ENCODE data around the gene WFDC9.
"Not testable (repeated sequence)": the region's sequence is repeated elsewhere in the genome, so short reads cannot be mapped to it uniquely, and the experiment has no call there.

WFDC9 gene

DNA sequence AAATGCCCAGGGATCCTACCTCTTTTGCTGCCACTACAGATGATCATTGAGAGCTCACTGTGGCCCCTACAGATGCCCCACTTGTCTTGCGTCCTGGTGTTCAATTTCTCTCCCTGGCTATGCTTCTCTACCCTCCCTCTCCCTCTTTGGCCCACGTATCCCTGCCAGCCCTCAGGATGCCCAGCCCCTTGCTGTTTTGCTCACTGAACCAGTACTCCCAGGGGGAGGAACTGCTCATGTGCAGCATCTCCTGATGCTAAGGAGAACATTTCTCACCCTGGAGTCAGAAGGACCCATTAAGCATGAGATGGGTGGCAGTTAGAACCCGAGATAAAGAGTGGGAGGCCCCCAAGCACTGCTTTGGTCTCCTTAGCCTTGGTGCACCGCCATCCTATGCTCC, at the start of gene WFDC9:
TSS of gene WFDC9 (minus strand) at position 101 of the 400 bp plus-strand sequence. CDS start 21,103 bp downstream, outside the sequence.
- no peak for DNase-seq (ENCODE audit: low spot score)

DNA sequence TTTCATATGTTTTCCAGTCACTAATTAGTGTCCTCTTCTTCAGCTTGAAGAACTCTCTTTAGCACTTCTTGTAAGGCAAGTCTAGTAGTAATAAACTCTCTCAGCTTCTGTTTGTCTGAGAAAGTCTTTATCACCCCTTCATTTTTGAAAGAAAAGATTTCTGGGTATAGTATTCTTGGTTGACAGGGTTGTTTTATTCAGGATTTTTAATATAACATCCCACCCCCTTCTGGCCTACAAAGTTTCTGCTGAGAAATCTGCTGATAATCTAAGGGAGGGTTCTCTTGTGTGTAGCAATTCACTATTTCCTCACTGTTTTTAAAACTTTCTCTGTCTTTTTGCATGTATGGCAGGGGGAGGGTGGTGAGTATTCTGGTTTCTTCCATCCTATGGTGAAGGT, 48.6 kb upstream of the WFDC9 start:
- DNase-seq (ENCODE audit: low spot score) = no peak

DNA sequence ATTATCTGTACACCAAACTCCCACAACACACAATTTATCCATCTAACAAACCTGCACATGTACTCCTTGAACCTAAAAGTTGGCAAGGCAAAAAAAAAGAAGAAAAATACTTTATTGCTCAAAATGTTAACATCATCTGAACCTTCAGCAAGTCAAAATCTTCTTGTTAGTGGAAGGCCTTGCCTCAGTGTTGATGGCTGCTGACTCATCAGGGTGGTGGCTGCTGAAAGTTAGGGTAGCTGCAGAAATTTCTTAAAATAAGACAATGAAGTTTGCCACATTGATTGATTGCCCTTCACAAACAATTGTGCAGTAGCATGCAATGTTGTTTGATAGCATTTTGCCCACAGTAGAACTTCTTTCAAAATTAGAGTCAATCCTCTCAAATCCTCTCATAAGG, 41.7 kb upstream of the WFDC9 start:
- DNase-seq (ENCODE audit: low spot score) = no peak

DNA sequence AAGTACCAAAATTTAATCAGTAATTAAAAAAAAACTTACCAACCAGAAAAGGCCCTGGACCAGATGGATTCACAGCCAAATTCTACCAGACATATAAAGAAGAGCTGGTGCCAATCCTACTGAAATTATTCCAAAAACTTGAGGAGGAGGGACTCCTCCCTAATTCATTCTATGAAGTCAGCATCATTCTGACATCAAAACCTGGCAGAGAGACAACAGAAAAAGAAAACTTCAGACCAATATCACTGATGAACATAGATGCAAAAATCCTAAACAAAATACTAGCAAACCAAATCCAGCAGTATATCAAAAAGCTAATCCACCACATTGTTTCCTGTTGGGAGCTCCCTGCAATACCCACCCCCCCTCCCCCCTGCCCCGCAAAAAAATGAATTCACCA, 39.1 kb upstream of the WFDC9 start, which contains the start of gene WFDC11:
TSS of gene WFDC11 (minus strand) at position 101 of the 400 bp plus-strand sequence. CDS start 19,639 bp downstream, outside the sequence.
- no peak for DNase-seq (ENCODE audit: low spot score)

DNA sequence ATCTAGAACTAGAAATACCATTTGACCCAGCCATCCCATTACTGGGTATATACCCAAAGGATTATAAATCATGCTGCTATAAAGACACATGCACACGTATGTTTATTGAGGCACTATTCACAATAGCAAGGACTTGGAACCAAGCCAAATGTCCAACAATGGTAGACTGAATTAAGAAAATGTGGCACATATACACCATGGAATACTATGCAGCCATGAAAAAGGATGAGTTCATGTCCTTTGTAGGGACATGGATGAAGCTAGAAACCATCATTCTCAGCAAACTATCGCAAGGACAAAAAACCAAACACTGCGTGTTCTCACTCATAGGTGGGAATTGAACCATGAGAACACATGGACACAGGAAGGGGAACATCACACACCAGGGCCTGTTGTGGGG, 26.0 kb upstream of the WFDC9 start:
- not testable (repeated sequence) for DNase-seq (ENCODE audit: low spot score)

DNA sequence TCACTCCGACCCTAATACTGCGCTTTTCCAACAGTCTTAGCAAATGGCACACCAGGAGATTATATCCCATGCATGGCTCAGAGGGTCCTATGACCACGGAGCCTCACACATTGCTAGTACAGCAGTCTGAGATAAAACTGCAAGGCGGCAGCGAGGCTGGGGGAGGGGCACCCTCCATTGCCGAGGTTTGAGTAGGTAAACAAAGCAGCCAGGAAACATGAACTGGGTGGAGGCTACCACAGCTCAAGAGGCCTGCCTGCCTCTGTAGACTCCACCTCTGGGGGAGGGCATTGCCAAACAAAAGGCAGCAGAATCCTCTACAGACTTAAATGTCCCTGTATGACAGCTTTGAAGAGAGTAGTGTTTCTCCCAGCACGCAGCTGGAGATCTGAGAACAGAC, 20.6 kb upstream of the WFDC9 start:
- not testable (repeated sequence) for DNase-seq (ENCODE audit: low spot score)

DNA sequence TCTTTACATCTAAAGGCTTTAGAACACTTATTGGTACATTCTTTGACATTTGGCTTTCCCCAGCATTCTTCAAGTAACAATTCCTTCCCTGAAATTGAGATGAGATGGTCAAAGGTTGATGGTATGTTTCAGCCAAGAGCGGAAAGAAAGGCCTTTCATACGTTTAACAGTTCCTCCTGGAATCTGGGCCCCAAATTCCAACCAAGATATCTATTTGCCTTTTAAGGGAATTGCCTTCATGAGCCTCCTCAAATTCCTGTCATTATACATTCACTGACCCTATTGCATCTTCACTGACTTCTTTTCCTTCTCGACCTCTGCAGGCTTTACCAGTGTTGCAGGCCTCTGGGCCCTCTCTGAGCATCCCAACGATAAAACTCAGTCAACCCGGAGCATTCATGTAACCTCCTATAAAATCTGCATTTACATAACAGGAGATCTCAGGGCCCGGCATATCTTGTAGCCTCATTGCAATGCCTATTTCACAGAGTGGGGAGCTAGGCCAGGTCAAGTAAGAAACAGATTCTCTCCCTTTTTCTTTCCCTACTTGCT, 18.3 kb upstream of the WFDC9 start:
- DNase-seq (ENCODE audit: low spot score) = no peak

DNA sequence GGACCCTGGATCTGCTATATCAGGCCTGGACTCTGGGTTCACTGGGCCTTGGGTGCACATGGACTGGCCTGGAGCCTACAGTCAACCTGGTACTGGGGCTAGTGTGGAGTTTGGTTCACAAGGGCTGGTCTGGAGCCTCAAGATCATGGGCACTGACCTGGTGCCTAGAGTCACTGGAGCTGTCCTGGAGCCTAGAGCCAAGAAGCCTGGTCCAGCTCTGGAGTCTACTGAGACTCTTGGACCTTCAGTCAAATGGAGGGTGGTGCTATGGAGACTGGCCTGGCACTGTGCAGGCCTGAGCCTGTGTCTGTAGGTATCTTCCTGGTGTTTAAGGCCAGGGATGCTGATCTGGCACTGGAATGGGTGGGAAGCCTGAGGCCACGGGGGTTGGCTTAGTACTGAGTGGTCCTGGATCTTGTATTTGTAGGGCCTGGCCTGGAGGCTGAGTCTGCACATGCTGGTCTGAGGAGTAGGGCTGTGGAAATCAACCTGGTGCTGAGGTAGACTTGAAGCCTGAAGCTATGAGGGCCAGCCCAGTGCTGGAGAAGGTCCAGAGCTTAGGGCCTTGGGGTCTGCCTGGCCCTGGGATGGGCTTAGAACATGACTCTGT, 16.5 kb upstream of the WFDC9 start:
- no peak for DNase-seq (ENCODE audit: low spot score)

DNA sequence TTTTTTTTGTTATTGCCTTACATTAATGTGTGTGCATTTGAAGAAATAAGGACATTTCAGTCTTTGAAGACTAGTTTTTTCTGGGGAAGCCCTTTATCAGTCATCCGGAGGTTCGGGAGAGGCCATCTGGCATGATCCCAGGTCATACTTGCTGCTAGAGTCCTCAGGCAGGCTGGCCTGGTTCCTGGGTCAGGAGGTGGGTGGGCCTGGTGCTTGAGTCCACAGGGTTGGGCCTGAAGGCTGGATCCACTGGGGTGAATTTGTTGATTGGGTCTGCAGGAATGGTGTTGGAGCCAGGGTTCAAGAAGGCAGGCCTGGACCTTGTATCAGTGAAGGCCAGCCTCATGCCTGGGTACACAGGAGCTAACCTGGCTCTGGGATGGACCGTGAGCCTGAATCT, 15.8 kb upstream of the WFDC9 start:
- no peak for DNase-seq (ENCODE audit: low spot score)

DNA sequence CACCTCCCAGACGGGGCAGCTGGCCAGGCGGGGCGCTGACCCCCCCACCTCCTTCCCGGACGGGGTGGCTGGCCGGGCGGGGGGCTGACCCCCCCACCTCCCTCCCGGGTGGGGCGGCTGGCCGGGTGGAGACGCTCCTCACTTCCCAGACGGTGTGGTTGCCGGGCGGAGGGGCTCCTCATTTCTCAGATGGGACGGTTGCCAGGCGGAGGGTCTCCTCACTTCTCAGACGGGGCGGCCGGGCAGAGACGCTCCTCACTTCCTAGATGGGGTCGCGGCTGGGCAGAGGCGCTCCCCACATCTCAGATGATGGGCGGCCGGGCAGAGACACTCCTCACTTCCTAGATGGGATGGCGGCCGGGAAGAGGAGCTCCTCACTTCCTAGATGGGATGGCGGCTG, 14.8 kb upstream of the WFDC9 start:
- not testable (repeated sequence) for DNase-seq (ENCODE audit: low spot score)

DNA sequence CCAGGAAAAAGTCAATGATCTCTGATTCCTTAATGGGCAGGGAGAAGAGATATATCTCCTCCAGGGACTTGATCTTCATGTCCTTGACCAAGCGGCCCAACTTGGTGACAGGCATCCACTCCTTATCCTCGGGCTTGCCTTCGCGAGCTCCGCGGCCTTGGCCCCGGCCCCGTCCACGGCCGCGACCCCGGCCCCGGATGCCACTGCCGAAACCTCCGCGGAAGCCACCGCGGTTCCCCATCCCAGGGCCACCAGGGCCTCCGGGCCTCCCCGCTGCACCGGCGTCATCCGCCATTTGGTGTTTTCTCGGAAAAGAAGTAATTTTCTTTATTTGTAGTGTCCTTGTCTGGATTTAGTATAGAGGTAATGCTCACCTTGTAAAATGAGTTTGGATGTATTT, 10.0 kb upstream of the WFDC9 start:
- not testable (repeated sequence) for DNase-seq (ENCODE audit: low spot score)

DNA sequence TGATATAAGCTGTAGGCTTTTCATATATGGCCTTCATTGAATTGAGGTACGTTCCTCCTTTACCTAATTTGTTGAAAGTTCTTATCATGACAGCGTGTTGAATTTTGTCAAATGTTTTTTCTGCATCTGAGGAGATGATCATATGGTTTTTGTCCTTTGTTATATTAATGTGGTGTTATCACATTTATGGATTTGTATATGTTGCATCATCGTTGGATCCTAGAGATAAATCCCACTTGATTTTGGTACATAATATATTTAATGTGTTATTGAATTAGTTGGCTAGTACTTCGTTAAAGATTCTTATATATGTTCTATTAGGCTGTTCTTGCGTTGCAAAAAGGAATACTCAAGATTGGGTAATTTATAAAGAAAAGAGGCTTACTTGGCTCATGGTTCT, 8.6 kb upstream of the WFDC9 start:
- DNase-seq (ENCODE audit: low spot score) = no peak

DNA sequence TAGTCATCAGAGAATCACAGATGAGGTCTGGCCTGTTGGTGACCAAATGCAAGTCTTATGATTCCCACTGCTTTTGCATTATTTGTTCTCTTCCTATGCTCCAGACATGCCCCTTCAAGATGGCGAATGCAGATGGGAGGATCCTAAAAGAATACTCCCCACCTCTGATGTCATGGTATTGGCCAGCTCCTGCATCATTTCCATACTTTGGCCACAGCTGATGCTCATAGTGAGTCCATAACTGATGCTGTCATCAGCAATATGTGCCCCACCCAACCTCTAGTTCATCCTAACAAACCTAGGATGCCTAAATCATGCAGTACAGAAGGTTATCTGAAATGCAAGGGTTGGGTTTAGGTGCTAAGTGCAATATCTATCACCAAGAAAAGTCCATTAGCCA, 5.4 kb upstream of the WFDC9 start:
- DNase-seq (ENCODE audit: low spot score) = no peak

DNA sequence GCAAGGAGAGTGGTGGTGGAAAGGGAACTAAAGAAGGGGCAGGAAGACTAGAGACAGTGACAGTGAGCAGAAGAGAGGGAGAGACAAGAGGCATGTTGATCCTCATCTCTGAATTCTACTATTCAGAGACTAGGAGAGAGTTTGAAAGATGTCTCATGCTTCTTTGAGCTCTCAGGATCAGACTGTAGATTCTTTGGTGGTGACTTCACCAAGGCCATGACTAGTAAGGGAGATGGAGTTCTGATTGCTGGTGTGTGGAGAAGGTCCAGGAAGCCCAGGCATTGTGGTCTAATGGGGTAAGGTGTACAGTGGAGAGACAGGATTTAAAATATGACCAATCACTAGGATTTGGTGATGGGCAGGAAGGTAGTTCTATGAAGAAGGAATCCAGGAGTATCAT, 713 bp downstream of the WFDC9 start:
- DNase-seq (ENCODE audit: low spot score) = no peak

DNA sequence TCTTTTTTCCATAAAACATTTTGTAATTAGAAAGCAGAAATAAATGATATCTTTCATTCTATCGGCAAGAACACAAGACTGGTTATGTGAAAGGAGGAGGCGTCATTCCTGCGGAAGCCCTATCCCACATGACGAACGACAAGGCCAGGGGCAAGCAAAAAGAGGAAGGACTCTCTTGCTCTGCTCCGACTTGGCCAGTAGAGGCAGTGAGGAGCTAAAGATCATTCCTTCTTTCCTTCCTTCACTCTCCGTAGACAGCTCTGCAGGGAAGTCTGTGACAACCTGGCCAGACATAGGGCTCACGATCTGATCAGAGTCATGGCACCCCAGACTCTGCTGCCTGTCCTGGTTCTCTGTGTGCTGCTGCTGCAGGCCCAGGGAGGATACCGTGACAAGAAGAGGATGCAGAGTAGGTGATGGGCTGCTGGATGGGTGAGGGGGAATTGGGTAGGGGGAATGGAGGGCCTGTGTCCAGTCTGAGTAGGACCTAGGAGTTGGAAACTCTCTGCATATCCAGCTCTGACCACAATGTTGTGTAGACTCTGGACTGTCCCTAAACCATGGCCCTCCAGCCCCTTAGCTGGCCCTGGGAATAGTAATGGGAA, 1.5 kb downstream of the WFDC9 start, which contains the start of gene WFDC10A:
TSS of gene WFDC10A (plus strand) at position 244 of the 605 bp plus-strand sequence. CDS start at position 319, 75 bp downstream.
- DNase-seq (ENCODE audit: low spot score) = no peak

DNA sequence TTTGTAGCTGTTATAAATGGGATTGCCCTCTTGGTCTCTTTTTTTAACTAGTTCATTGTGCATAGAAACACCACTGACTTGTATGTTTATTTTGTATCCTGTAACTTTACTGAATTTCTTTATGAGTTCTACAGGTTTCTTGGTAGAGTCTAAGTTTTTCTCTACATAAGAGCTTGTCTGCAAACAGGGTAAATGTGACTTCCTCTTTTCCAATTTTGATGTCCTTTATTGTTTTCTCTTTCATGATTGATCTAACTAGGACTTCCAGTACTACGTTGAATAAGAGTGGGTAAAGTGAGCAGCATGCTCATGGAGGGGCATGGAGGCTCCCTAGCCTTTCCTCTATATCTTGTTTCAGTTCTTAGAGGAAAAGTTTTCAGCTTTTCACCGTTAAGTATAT, 4.5 kb downstream of the WFDC9 start:
- DNase-seq (ENCODE audit: low spot score) = no peak

DNA sequence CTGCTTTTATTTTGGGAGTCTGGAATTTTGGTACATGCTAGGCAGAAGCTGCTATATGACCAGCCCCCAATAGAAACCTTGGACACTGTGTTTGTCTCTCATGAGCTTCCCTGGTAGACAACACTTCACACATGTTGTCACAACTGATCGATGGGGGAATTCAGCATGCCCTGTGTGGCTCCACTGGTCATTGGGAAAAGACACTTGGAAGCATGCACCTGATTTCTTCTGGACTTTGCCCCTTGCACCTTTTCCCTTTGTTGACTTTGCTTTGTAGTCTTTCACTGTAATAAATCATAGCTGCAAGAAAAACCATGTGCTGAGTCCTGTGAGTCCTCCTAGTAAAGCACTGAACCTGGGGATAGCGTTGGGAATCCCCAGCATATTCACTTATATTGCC, 9.5 kb downstream of the WFDC9 start:
- DNase-seq (ENCODE audit: low spot score) = no peak

DNA sequence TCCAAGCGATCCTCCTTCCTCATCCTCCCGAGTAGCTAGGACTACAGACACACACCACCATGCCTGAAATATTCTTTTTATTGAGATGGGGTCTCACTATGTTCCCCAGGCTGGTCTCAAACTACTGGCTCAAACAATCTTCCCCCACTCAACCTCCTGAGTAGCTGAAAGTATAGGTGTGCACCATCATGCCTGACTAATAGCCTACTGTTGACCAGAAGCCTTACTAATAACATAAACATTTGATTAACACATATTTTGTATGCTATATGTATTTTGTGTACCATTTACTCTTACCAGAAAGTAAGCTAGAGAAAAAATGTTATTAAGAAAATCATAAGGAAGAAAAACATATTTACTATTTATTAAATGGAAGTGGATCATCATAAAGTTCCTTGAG, 13.5 kb downstream of the WFDC9 start:
- no peak for DNase-seq (ENCODE audit: low spot score)

DNA sequence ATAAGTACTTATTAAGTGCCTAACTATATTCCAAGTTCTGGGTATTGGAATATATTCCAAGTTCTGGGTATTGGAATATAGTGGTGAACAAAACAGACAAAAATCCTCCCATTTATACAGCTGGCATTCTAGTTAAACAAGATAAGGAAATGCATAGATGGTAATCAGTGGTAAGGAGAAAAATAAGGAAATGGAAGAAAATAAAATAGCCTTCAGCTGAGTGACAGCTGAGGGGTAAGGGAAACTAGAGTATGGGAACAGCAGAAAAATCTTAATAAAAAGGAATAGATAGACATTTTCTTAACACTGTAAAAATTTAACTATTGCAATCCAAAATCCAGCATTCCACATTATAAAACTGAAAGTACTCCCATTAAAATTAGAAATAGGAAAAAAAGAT, 18.8 kb downstream of the WFDC9 start:
- no peak for DNase-seq (ENCODE audit: low spot score)

DNA sequence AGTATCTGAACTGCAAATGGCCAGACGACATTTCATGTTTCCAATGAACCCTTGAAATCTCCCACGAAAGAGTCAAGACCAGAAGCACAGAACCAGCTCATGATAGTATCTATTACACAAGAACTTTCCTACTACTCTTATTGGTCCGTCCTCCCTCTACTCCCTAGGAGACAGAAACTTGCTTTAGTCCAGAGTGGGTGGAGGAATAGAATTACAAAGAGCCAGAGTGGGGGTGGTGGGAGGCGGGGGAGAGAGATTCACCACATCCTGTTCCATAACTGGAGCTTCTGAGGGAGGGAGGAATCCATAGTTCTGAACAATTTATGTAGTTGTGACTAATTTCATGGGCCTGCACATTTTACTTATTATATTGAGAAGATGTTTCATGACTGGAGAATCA, 20.0 kb downstream of the WFDC9 start:
- no peak for DNase-seq (ENCODE audit: low spot score)

DNA sequence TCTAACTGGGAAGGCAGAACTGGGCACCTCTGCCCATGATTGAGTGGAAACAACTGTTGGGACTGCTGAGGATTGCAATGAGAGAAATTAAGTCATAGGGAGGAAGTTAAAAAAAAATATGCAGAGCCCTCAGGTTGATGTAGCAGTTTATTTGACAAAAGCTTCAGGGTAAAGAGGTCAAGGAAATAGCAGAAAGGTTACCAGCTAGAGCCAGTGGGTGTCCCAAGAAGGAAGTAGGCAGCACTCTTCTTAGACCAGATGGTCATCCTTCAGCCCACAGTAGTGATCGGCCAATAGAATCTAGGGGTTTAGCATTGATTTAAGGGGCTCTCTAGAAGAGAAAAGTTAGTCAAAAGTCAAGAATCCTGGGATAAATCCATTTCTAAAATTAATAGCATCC, 23.3 kb downstream of the WFDC9 start:
- no peak for DNase-seq (ENCODE audit: low spot score)

DNA sequence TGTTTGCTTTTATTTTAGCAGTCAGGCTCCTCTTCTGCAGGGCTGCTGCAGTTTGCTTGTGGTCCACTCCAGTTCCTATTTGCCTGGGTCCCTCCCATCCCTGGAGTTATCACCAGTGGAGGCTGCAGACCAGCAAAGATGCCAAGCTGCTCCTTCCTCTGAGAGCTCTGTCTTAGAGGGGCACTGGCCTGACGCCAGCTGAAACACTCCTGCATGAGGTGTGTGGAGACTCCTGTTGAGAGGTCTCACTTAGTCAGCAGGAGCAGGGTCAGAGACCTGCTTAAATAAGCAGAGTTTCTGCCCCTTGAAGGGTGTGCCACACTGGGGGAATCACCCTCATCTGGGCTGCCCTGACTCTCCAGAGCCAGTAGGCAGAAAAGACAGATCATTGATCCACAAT, 35.8 kb downstream of the WFDC9 start:
- DNase-seq (ENCODE audit: low spot score) = no peak

DNA sequence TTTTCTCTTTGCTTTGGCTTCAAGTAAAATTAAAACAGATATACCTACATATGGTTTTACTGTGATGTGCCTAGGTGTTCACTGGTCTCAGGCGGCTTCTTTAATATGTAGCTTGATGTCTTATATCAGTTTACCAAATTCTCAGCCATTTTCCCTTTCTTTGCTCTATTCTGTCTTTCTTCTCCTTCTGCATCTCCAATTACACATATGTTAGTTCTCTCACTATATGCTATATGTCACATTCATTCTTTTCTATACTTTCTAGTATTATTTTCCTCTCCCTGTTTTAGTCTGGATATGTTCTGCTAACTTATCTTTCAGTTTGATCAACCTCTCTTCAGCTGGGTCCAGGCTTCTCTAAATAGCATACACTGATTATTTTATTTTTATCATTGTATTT, 37.6 kb downstream of the WFDC9 start:
- no peak for DNase-seq (ENCODE audit: low spot score)

Data from hematopoietic multipotent progenitor cell treated with erythropoietin and hydrocortisone succinate and interleukin-3 and kit ligand, for 17 days (in vitro differentiated cells).